SK-N-MC (cell line): ENCODE data around the gene RTN4RL1.

Source experiments
- DNase-seq: peaks from one replicate; pipeline ENCODE4 v3.0.0-alpha.2; 2011; ENCODE audit warnings: low read depth, low spot score
- H3K27ac ChIP-seq: fragments of 200-600 bp; sonication (generic); 2 replicates; pipeline ENCODE4 v1.5.1; 2016; ENCODE audit warnings: mixed run types
- H3K36me3 ChIP-seq: fragments of 200-600 bp; sonication (generic); 2 replicates; pipeline ENCODE4 v1.6.1; 2017; ENCODE audit warnings: antibody characterized with exemption, low read length, mixed read lengths; ENCODE audit not compliant: insufficient read depth
- H3K4me3 ChIP-seq: fragments of 200-600 bp; sonication (generic); 2 replicates; pipeline ENCODE4 v1.5.1; 2016
- H3K9ac ChIP-seq: fragments of 200-600 bp; sonication (generic); 2 replicates; pipeline ENCODE4 v1.8.0; 2017; ENCODE audit warnings: mixed run types, mixed read lengths; ENCODE audit not compliant: insufficient read length
- H3K9me3 ChIP-seq: fragments of 200-600 bp; sonication (generic); 2 replicates; pipeline ENCODE4 v1.6.1; 2017; ENCODE audit warnings: low read depth, mild to moderate bottlenecking, antibody characterized with exemption, low read length, moderate library complexity, mixed read lengths
- EZH2 ChIP-seq: fragments of 200-600 bp; sonication (generic); IDR thresholded peaks from one replicate; pipeline ENCODE4 v1.6.1; 2017; ENCODE audit warnings: antibody characterized with exemption
- FOXP2 ChIP-seq: optimal IDR thresholded peaks from 2 replicates; pipeline ENCODE3; 2011; ENCODE audit warnings: mild to moderate bottlenecking, moderate library complexity; ENCODE audit not compliant: insufficient read depth; ENCODE audit errors: extremely low read length, control extremely low read depth
- POLR2AphosphoS5 ChIP-seq: IDR thresholded peaks from 2 replicates; pipeline ENCODE4 v1.6.1; 2012; ENCODE audit warnings: mild to moderate bottlenecking, low read depth, low read length, borderline replicate concordance

The RTN4RL1 gene

GRCh38 chr17:2050300-2051060 is 25.3 kb upstream of the RTN4RL1 start:
- Histone ChIP-seq H3K27ac (no peak overlapping the region), H3K9ac (no peak overlapping the region)
- DNase-seq, result no peak

GRCh38 chr17:2049333-2050299 is 24.5 kb upstream of the RTN4RL1 start:
- Histone ChIP-seq H3K9me3 (no peaks in the 10 kb centered on the region), H3K27ac (no peak overlapping the region), H3K4me3 (peak overlapping the region; percentile 93), H3K9ac (peak overlapping the region; percentile 49), H3K36me3 (no peaks in the 10 kb centered on the region)
- TF ChIP-seq EZH2 (no peak), FOXP2 (peak; percentile 74)
- no peak for DNase-seq

More at GRCh38 chr17:2050300-2051060, 25.3 kb upstream of the RTN4RL1 start:
- no peaks in the 10 kb centered on the region for H3K36me3 ChIP-seq
- peak overlapping the region; percentile 74 for H3K4me3 ChIP-seq
- no peaks in the 10 kb centered on the region for H3K9me3 ChIP-seq
- no peak for TF ChIP-seq POLR2AphosphoS5
- no peak for TF ChIP-seq FOXP2
- TF ChIP-seq EZH2, result no peak

DNA sequence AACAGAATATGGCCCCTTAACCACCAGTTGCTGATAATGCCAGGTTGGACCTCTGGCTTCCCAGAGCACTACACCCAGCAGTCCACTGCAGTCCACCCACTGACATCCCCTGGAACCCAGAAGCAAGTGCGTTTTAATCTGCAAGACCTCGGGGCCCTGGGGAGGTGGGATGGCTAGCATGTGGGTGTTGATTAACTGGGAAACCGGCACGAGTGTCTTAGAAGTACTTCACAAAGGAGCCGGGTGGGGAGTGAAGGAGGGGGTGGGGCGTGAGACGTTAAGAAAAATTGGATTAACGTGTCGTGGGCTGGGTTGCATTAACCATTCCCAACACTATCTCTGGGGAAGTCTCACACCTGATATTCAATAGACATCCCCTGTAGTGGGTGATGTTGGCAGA is 23.7 kb upstream of the RTN4RL1 start:
- H3K36me3 ChIP-seq, result no peaks in the 10 kb centered on the region
- H3K27ac ChIP-seq, result no peak overlapping the region
- H3K9me3 ChIP-seq, result no peaks in the 10 kb centered on the region
- H3K4me3 ChIP-seq, result peak overlapping the region; percentile 93
- no peak overlapping the region for H3K9ac ChIP-seq
- TF ChIP-seq EZH2 (no peak), POLR2AphosphoS5 (no peak), FOXP2 (no peak)
- DNase-seq, result no peak

GRCh38 chr17:2047590-2047989 is 22.5 kb upstream of the RTN4RL1 start:
- Histone ChIP-seq H3K9me3 (no peaks in the 10 kb centered on the region), H3K9ac (no peak overlapping the region), H3K4me3 (no peak overlapping the region), H3K27ac (no peak overlapping the region), H3K36me3 (peaks cover 8% of the 10 kb centered on the region)
- no peak for DNase-seq
- no peak for TF ChIP-seq EZH2
- no peak for TF ChIP-seq FOXP2
- TF ChIP-seq POLR2AphosphoS5, result no peak

DNA sequence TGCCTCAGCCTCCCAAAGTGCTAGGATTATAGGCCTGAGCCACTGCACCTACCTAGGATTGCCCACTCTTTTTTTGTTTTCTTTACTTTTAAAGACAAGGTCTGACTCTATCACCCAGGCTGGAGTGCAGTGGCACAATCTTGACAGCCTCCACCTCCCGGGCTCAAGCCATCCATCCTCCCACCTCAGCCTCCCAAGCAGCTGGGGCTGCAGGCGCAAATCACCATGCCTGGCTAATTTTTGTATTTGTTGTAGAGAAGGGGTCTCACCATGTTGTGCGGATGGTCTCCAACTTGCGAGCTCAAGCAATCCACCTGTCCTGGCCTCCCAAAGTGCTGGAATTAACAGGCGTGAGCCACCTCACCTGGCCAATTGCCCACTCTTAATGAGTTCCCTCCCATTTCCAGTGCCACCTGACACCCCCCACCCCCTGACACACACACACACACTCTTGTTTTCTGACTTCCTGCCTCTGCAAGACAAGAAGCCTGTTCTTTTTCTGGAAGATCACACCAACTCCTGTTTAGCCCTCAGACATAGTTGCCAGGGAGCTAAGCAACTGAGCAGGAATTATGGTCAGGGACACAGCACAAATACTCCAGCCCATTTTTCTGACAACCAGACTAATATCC is 19.2 kb upstream of the RTN4RL1 start:
- TF ChIP-seq EZH2 (no peak), FOXP2 (no peak), POLR2AphosphoS5 (no peak)
- H3K9ac ChIP-seq, result no peak overlapping the region
- no peak for DNase-seq
- H3K36me3 ChIP-seq, result peaks cover 8% of the 10 kb centered on the region
- H3K4me3 ChIP-seq, result no peak overlapping the region
- H3K9me3 ChIP-seq, result no peaks in the 10 kb centered on the region
- H3K27ac ChIP-seq, result no peak overlapping the region

DNA sequence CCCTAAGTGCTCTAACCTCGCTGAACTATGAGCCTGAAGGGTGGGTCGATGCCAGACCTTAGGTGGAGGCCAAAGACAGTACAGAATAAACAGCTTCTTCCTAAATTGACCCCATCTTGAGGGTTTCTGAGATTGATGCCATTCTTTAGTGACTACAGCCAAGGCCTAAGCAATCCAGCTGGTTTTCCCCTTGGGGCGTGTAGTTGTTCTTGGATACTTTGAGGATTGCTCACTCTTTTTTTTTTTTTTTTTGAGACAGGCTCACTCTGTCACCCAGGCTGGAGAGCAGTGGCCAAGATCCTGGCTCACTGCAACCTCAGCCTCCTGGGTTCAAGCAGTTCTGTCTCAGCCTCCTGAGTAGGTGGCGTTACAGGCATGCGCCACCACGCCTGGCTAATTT is 18.7 kb upstream of the RTN4RL1 start:
- Histone ChIP-seq H3K4me3 (no peak overlapping the region), H3K9ac (no peak overlapping the region), H3K9me3 (no peaks in the 10 kb centered on the region), H3K36me3 (peaks cover 8% of the 10 kb centered on the region), H3K27ac (peak overlapping the region; percentile 13; the same call in 1 of the 2 replicates)
- no peak for TF ChIP-seq POLR2AphosphoS5
- no peak for TF ChIP-seq FOXP2
- no peak for TF ChIP-seq EZH2
- no peak for DNase-seq

- H3K36me3 ChIP-seq, result peaks cover 8% of the 10 kb centered on the region
- no peak overlapping the region for H3K27ac ChIP-seq
- TF ChIP-seq FOXP2, result no peak
- no peak for TF ChIP-seq POLR2AphosphoS5
- no peak for TF ChIP-seq EZH2
- no peak for DNase-seq
- H3K9ac ChIP-seq, result peak overlapping the region; percentile 89
- H3K4me3 ChIP-seq, result peak overlapping the region; percentile 94
- no peaks in the 10 kb centered on the region for H3K9me3 ChIP-seq
Observed at GRCh38 chr17:2042933-2043332, 17.8 kb upstream of the RTN4RL1 start.

GRCh38 chr17:2042390-2042847 is 17.3 kb upstream of the RTN4RL1 start:
- H3K9me3 ChIP-seq, result no peaks in the 10 kb centered on the region
- peaks cover 10% of the 10 kb centered on the region for H3K36me3 ChIP-seq
- TF ChIP-seq POLR2AphosphoS5 (no peak), EZH2 (no peak), FOXP2 (no peak)
- DNase-seq, result no peak
- peak overlapping the region; percentile 76; the same call in 1 of the 2 replicates for H3K27ac ChIP-seq
- peak overlapping the region; percentile 94 for H3K4me3 ChIP-seq
- H3K9ac ChIP-seq, result peak overlapping the region; percentile 89
